Activated T-cell treated with anti-CD3 and anti-CD28 coated beads for 48 hours (primary cell): ENCODE results near the gene MRPL24.
"Not testable (repeated sequence)": the region's sequence is repeated elsewhere in the genome, so short reads cannot be mapped to it uniquely, and the experiment has no call there.

Experiments used
- DNase-seq: peaks from one replicate; pipeline ENCODE4 v3.0.0-alpha.2; 2020; ENCODE audit warnings: low read depth

The MRPL24 gene

GRCh38 chr1:156740741-156741480 is at the start of gene MRPL24:
MRPL24 (minus strand) TSS chr1:156741088; CDS start chr1:156738704, 2,384 bp downstream.
- DNase-seq: peak; percentile 92

- DNase-seq: no peak
Observed at GRCh38 chr1:156789621-156790318, 48.9 kb upstream of the MRPL24 start.

- no peak for DNase-seq
Observed at GRCh38 chr1:156788136-156788535, 47.2 kb upstream of the MRPL24 start.

- no peak for DNase-seq
Observed at GRCh38 chr1:156786640-156787039, 45.8 kb upstream of the MRPL24 start.

- no peak for DNase-seq
Observed at GRCh38 chr1:156785458-156785857, 44.6 kb upstream of the MRPL24 start.

- no peak for DNase-seq
Observed at GRCh38 chr1:156781585-156782186, 40.8 kb upstream of the MRPL24 start.

- DNase-seq: no peak
Observed at GRCh38 chr1:156777573-156777972, 36.7 kb upstream of the MRPL24 start.

- DNase-seq: no peak
Observed at GRCh38 chr1:156776942-156777341, 36.1 kb upstream of the MRPL24 start.

- no peak for DNase-seq
Observed at GRCh38 chr1:156775799-156776198, 34.9 kb upstream of the MRPL24 start.

GRCh38 chr1:156773607-156774006 is 32.7 kb upstream of the MRPL24 start:
- DNase-seq: no peak

- no peak for DNase-seq
Observed at GRCh38 chr1:156772728-156773497, 32.0 kb upstream of the MRPL24 start.

GRCh38 chr1:156772222-156772621 is 31.3 kb upstream of the MRPL24 start:
- no peak for DNase-seq

GRCh38 chr1:156768610-156769295 is 27.9 kb upstream of the MRPL24 start:
- DNase-seq: no peak

GRCh38 chr1:156767879-156768604 is 27.2 kb upstream of the MRPL24 start:
- DNase-seq: no peak

GRCh38 chr1:156767101-156767878 is 26.4 kb upstream of the MRPL24 start, which contains the start of gene PRCC:
PRCC (plus strand) TSS chr1:156767535; CDS start chr1:156767772, 237 bp downstream.
- peak; percentile 93 for DNase-seq

GRCh38 chr1:156766298-156767100 is 25.6 kb upstream of the MRPL24 start:
- no peak for DNase-seq

GRCh38 chr1:156765666-156766065 is 24.8 kb upstream of the MRPL24 start:
- no peak for DNase-seq

GRCh38 chr1:156765136-156765535 is 24.2 kb upstream of the MRPL24 start:
- DNase-seq: not testable (repeated sequence)

- no peak for DNase-seq
Observed at GRCh38 chr1:156760796-156761104, 19.9 kb upstream of the MRPL24 start.
